Measurements from ENCODE around the gene CCDC71. TPM values are rescaled to one million over a fixed set of nuclear protein-coding genes. Genes with fewer than 3 reads are reported as not detected.
A peak's percentile ranks its signal among the peaks of the same experiment; 100 is the strongest.

Gene CCDC71
- total RNA-seq, 1 experiment from 2014 or later, result 36.2 TPM

GRCh38 chr3:49132437-49133225, 33.5 kb downstream of the CCDC71 start, which contains the start of gene LAMB2:
Gene LAMB2, minus strand, starts transcription at chr3:49133050. Its CDS starts 183 bp downstream, at chr3:49132867.
- DNase-seq (ENCODE audit: low read depth), result peak; percentile 81

- no peak for DNase-seq (ENCODE audit: low read depth)
Measured at GRCh38 chr3:49132073-49132436, 34.1 kb downstream of the CCDC71 start.

- DNase-seq (ENCODE audit: low read depth), result no peak
Measured at GRCh38 chr3:49131576-49131975, 34.6 kb downstream of the CCDC71 start.

GRCh38 chr3:49131040-49131439, 35.1 kb downstream of the CCDC71 start:
- no peak for DNase-seq (ENCODE audit: low read depth)

GRCh38 chr3:49124991-49125670, 41.0 kb downstream of the CCDC71 start:
- DNase-seq (ENCODE audit: low read depth), result no peak

GRCh38 chr3:49124203-49124602, 41.9 kb downstream of the CCDC71 start:
- no peak for DNase-seq (ENCODE audit: low read depth)

GRCh38 chr3:49123687-49124086, 42.4 kb downstream of the CCDC71 start:
- DNase-seq (ENCODE audit: low read depth), result no peak

GRCh38 chr3:49122886-49123545, 43.1 kb downstream of the CCDC71 start:
- no peak for DNase-seq (ENCODE audit: low read depth)

GRCh38 chr3:49122451-49122850, 43.7 kb downstream of the CCDC71 start:
- no peak for DNase-seq (ENCODE audit: low read depth)

- DNase-seq (ENCODE audit: low read depth), result no peak
Measured at GRCh38 chr3:49122022-49122421, 44.1 kb downstream of the CCDC71 start.

- DNase-seq (ENCODE audit: low read depth), result no peak
Measured at GRCh38 chr3:49121132-49121736, 44.9 kb downstream of the CCDC71 start.

GRCh38 chr3:49120438-49121131, 45.5 kb downstream of the CCDC71 start, which contains the start of gene USP19:
Gene USP19, minus strand, starts transcription at chr3:49120823. Its CDS starts 1,678 bp downstream, at chr3:49119145.
- DNase-seq (ENCODE audit: low read depth), result peak; percentile 93

GRCh38 chr3:49120096-49120437, 46.1 kb downstream of the CCDC71 start:
- DNase-seq (ENCODE audit: low read depth), result no peak

- peak; percentile 48 for DNase-seq (ENCODE audit: low read depth)
Measured at GRCh38 chr3:49119439-49119838, 46.7 kb downstream of the CCDC71 start.

- no peak for DNase-seq (ENCODE audit: low read depth)
Measured at GRCh38 chr3:49119036-49119435, 47.1 kb downstream of the CCDC71 start.

Other genes with a start within 250 kb of the CCDC71 start
- 109 and 119 TPM in 2 replicates for gene ARIH2, start 247.5 kb downstream of the CCDC71 start, total RNA-seq (2014; rRNA removed; shearing (Covaris generic))
- 8.4 and 13.4 TPM in 2 replicates for gene P4HTM, start 176.1 kb downstream of the CCDC71 start, total RNA-seq (2014; rRNA removed; shearing (Covaris generic))
- 87.0 and 97.2 TPM in 2 replicates for gene WDR6, start 158.9 kb downstream of the CCDC71 start, total RNA-seq (2014; rRNA removed; shearing (Covaris generic))
- gene DALRD3, start 147.8 kb downstream of the CCDC71 start, total RNA-seq (2014; rRNA removed; shearing (Covaris generic)), result 51.6 and 64.6 TPM in 2 replicates
- 153 and 205 TPM in 2 replicates for gene NDUFAF3, start 144.2 kb downstream of the CCDC71 start, total RNA-seq (2014; rRNA removed; shearing (Covaris generic))
- gene IMPDH2, start 136.9 kb downstream of the CCDC71 start, total RNA-seq (2014; rRNA removed; shearing (Covaris generic)), result 562 and 591 TPM in 2 replicates
- 69.9 and 100 TPM in 2 replicates for gene QRICH1, start 72.3 kb downstream of the CCDC71 start, total RNA-seq (2014; rRNA removed; shearing (Covaris generic))
- 233 and 324 TPM in 2 replicates for gene QARS1, start 61.6 kb downstream of the CCDC71 start, total RNA-seq (2014; rRNA removed; shearing (Covaris generic))
- gene USP19, start 45.5 kb downstream of the CCDC71 start, total RNA-seq (2014; rRNA removed; shearing (Covaris generic)), result 76.4 and 77.3 TPM in 2 replicates
- 96.4 and 98.1 TPM in 2 replicates for gene LAMB2, start 33.3 kb downstream of the CCDC71 start, total RNA-seq (2014; rRNA removed; shearing (Covaris generic))
- gene KLHDC8B, start 5.3 kb upstream of the CCDC71 start, total RNA-seq (2014; rRNA removed; shearing (Covaris generic)), result 3.2 and 5.1 TPM in 2 replicates
- gene C3orf62, start 110.9 kb upstream of the CCDC71 start, total RNA-seq (2014; rRNA removed; shearing (Covaris generic)), result 1.7 and 2.3 TPM in 2 replicates
- gene USP4, start 173.7 kb upstream of the CCDC71 start, total RNA-seq (2014; rRNA removed; shearing (Covaris generic)), result 11.3 and 14.6 TPM in 2 replicates
- 711 and 766 TPM in 2 replicates for gene GPX1, start 192.0 kb upstream of the CCDC71 start, total RNA-seq (2014; rRNA removed; shearing (Covaris generic))
- 305 and 426 TPM in 2 replicates for gene RHOA, start 245.6 kb upstream of the CCDC71 start, total RNA-seq (2014; rRNA removed; shearing (Covaris generic))
- 22.9 and 29.8 TPM in 2 replicates for gene TCTA, start 246.1 kb upstream of the CCDC71 start, total RNA-seq (2014; rRNA removed; shearing (Covaris generic))